Adipose tissue (tissue), 3 donors: ENCODE data around the gene LUZP4. TPM values are rescaled to one million over a fixed set of nuclear protein-coding genes. Genes with fewer than 3 reads are reported as not detected.
"Not testable (repeated sequence)": the region's sequence is repeated elsewhere in the genome, so short reads cannot be mapped to it uniquely, and the experiment has no call there.

Experiments
- H3K27ac ChIP-seq: one replicate; pipeline ENCODE4 v1.5.1; 2013; ENCODE audit warnings: low read depth, low read length
- WGBS, 3 donors: extraction: QIAGEN DNeasy Blood & Tissue Kit; methylation state at CpG; one replicate each; pipeline ENCODE4 v1.1.7; 2013; 5-methylcytosine and 5-hydroxymethylcytosine counted together
- polyA plus RNA-seq, 3 donors: library from polyadenylated mRNA; stranded (reverse); fragments of 200-250 nt; gene quantifications; one replicate each; pipeline ENCODE4 v1.2.3, GENCODE V29; 2013
- donor health status: healthy with polysubstance abuse.
- donor health status: Bipolar disorder and iron deficiency.
- donor health status: healthy.

The LUZP4 gene
- not detected for polyA plus RNA-seq

DNA sequence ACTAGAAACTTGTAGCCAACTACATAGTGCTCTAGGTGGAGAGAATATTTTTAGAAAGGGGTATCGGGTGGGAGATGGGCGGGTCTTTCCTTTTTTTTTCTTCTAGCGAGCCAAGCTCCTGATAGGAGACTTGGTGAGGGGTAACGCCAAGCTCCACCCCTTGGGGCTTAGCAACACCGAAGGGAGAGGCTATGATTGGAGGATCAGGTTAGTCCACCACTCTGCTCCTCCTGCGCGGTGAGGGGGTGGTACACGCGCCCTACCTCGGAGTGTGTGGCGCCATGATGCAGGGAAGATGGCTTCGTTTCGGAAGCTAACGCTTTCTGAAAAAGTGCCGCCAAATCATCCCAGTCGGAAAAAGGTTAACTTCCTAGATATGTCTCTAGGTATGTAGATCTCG, at the start of gene LUZP4:
Gene LUZP4 (plus strand): TSS at position 251 of the 400 bp plus-strand sequence. CDS start 45 bp downstream, at position 296.
- WGBS, 3 donors = 77 to 95% (median 95%) methylated on average over 15 to 17 of the region's 17 CpGs
- no peak within 1 kb of the TSS for H3K27ac ChIP-seq

- no peak overlapping the region for H3K27ac ChIP-seq
- WGBS, 3 donors = 61 to 91% (median 65%) methylated on average over 2 of the region's 2 CpGs
Measured at GRCh38 chrX:115251458-115252233, 37.9 kb upstream of the LUZP4 start.

- 73 to 84% (median 75%) methylated on average over 2 of the region's 2 CpGs for WGBS, 3 donors
- H3K27ac ChIP-seq = no peak overlapping the region
Measured at GRCh38 chrX:115255003-115255402, 34.5 kb upstream of the LUZP4 start.

- no peak overlapping the region for H3K27ac ChIP-seq
Measured at GRCh38 chrX:115257711-115258110, 31.8 kb upstream of the LUZP4 start.

GRCh38 chrX:115259238-115259875, 30.2 kb upstream of the LUZP4 start:
- no peak overlapping the region for H3K27ac ChIP-seq
- WGBS, 3 donors = 49 to 63% (median 56%) methylated on average over 3 of the region's 3 CpGs

- WGBS, 3 donors = 90 to 100% (median 95%) methylated on average over 3 of the region's 3 CpGs
- no peak overlapping the region for H3K27ac ChIP-seq
Measured at GRCh38 chrX:115260330-115260729, 29.2 kb upstream of the LUZP4 start.

DNA sequence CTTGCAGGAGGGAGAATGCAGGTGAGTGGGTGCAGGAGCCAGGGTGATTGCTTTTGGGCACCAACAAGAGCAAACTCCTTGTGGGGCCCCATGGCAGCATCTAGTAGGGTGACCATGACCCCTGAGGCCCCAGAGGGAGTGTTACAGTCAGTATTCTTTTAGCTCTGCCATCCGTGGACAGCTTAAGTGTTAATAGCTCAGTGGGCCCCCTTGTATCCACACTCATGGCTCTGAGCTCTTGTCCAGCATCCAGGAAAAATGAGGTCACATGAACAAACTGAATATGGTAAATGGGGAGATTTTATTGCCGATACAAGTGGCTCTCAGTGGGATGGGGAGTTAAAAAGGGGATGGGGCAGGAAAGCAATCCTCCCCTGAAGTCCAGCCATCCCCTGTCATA, 28.4 kb upstream of the LUZP4 start:
- 59 to 79% (median 69%) methylated on average over 2 of the region's 2 CpGs for whole genome bisulfite sequencing, 3 donors
- no peak overlapping the region for H3K27ac ChIP-seq

DNA sequence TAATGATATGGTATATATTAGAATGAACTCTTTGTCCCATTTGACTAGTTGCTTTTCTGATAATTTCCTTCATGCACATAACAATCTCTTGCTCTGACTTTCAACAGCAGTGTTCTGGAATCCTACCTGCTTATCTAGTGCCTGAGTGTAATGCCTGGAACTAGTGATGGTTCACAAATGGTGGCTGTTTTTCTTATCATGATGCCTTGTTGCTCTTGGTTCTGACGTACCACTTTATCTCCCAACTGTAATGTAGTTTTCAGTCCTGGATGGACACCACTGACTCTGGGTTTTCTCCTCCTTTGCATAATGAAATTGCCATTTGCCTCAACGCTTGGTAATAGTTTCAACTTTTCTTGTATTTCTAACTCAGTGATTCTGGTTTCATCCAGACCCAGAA, 25.5 kb upstream of the LUZP4 start:
- no peak overlapping the region for H3K27ac ChIP-seq
- whole genome bisulfite sequencing, 3 donors = 79 to 93% (median 79%) methylated on average over 2 of the region's 2 CpGs

DNA sequence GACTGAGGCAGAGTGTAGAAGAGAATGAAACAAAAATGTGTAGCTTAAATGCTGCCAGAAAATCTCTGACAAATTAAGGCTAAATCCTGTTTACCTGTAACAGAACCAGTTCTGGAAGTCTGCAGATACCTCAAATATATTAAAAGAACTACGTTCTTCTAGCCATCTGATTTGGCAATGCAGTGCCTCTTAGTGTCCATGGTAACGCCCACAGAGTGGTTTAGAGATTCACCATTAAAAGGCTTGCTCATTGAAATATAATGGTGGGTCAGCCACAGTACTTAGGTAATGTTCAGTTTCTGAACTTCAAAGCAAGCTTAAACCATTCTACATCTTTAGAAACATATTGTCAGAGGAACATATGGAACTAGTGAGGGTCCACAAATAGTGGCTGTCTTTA, 23.2 kb upstream of the LUZP4 start:
- H3K27ac ChIP-seq = no peak overlapping the region
- 39 to 64% (median 54%) methylated on average over 2 of the region's 2 CpGs for WGBS, 3 donors

DNA sequence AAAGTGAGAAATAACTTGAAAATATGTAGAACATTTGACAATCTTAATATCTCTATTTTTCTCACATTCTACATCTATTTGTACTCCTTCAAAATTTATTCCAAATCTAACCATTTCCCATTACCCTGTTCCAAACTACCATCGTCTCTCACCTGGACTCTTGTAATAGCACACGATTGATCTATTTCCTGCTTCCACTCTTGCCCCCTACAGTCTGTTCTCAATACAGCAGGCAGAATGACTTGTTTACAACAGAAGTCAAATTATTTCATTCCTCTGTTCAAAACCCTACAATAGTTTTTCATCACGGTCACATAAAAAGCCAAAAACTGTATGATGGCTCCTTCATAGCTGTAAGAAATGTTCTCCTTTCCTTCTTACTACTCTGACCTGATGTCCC, 21.1 kb upstream of the LUZP4 start:
- WGBS, 3 donors = 33 to 50% (median 40%) methylated on average over 3 of the region's 3 CpGs
- no peak overlapping the region for H3K27ac ChIP-seq

- H3K27ac ChIP-seq = no peak overlapping the region
- WGBS, 3 donors = 78 to 93% (median 85%) methylated on average over 1 of the region's 1 CpG
Measured at GRCh38 chrX:115269051-115269683, 20.3 kb upstream of the LUZP4 start.

DNA sequence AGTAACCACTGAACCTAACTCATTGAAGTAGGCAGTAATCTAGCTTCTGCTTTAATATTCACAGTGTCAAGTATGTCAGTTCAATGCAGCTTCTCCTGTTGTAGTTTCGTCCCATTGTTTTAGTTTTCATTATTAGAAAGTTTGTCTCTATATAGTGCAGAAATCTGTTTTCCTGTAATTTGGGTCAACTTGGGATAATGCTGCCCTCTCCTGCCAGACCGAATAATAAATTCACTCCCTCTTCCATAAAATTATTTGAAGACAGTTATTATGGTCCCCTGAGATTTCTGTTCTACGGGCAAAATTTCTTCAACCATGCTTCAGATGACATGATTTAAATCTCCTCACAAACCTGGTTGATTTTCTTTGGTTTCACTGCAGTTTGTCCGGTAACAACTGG, 4.6 kb upstream of the LUZP4 start:
- H3K27ac ChIP-seq = no peak overlapping the region
- 41 to 48% (median 45%) methylated on average over 4 of the region's 4 CpGs for WGBS, 3 donors

- no peak overlapping the region for H3K27ac ChIP-seq
- 76 to 93% (median 87%) methylated on average over 1 of the region's 1 CpG for WGBS, 3 donors
Measured at GRCh38 chrX:115297189-115297588, 7.7 kb downstream of the LUZP4 start.

GRCh38 chrX:115311139-115311538, 21.6 kb downstream of the LUZP4 start:
- WGBS, 3 donors = 29 to 56% (median 41%) methylated on average over 1 of the region's 1 CpG
- H3K27ac ChIP-seq = no peak overlapping the region

DNA sequence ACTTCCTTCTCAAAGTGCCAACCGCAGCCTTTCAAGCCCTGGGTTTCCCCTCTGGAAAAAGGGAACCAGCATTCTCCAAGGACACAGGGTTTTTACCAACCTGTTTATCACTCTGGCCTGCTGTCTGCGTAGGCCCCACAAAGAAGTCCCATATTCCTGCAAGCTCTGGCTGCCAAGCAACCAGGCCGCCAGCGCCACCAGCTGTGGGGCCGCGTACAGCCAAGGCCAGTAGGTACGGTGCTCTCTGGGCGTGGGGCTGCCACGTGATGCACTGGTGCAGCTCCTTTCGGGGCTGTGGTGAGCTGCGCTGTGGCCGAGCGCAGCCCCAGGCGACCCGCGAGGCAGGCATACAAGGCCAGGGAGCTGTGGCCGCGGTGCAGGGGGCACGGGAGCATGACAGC, 22.1 kb downstream of the LUZP4 start:
- WGBS, 3 donors = 21 to 46% (median 37%) methylated on average over 11 to 19 of the region's 19 CpGs
- no peak overlapping the region for H3K27ac ChIP-seq

DNA sequence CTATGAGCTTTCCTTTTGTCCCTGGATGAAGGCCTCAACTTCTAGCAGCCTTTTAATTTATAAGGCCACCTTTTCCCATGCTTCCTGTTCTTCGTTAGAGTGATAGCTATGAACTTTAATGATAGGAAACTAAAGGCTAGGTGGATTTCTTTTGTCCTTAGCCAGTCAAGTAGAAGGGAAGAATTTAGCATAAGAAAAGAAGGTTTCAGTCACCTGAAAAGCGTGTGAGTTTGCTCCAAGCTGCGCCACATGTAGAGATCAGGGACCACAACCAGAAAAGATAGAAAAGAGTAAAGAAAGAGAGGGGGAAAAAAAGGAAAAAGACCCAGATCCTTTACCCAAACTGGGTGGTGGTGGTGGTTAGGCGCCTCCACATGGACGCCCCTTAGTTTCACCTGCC, 28.6 kb downstream of the LUZP4 start:
- no peak overlapping the region for H3K27ac ChIP-seq
- 68 to 92% (median 76%) methylated on average over 4 to 5 of the region's 5 CpGs for WGBS, 3 donors

DNA sequence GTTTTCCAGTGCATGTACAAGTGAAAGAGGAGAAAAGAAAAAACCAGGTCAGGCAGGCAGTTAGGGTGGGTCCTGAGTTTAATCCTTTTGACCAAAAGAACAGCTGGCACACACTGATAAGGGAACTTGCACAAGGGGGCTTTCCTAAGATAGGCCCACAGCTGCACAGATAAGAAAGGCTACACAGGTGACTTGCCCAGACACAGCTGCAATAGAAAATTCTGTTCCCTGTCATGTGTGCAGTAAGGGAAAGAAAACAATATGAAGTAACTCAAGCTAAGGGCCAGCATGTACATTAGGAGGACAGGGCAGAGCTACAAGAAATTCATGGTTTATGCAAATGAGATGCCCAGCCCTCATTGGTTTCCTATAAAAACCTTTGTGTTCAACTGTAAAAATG, 32.9 kb downstream of the LUZP4 start:
- H3K27ac ChIP-seq = no peak overlapping the region

GRCh38 chrX:115324194-115324593, 34.7 kb downstream of the LUZP4 start:
- WGBS, 3 donors = 37 to 44% (median 42%) methylated on average over 3 of the region's 3 CpGs
- no peak overlapping the region for H3K27ac ChIP-seq

- 64 to 97% (median 65%) methylated on average over 4 of the region's 4 CpGs for WGBS, 3 donors
- not testable (repeated sequence) for H3K27ac ChIP-seq
Measured at GRCh38 chrX:115329282-115329681, 39.8 kb downstream of the LUZP4 start.
